HEK293T (cell line): ENCODE measurements around the gene TXNRD2.

Experiments used
- BHLHE40 ChIP-seq: fragments of 450-650 bp; IDR thresholded peaks from 2 replicates; pipeline ENCODE4 v1.6.1; 2016; ENCODE audit warnings: mild to moderate bottlenecking, moderate library complexity, borderline replicate concordance
- FOXA1 ChIP-seq: fragments of 450-650 bp; IDR thresholded peaks from 2 replicates; pipeline ENCODE4 v1.6.1; 2016; ENCODE audit warnings: mild to moderate bottlenecking
- FOXK2 ChIP-seq: fragments of 450-650 bp; IDR thresholded peaks from 2 replicates; pipeline ENCODE4 v1.6.1; 2016; ENCODE audit warnings: mild to moderate bottlenecking

GRCh38 chr22:19849835-19850762, 91.5 kb downstream of the TXNRD2 start:
- no peak for TF ChIP-seq FOXA1
- TF ChIP-seq BHLHE40: no peak
- no peak for TF ChIP-seq FOXK2
